ENCODE data around the gene PCED1B.

PCED1B gene

DNA sequence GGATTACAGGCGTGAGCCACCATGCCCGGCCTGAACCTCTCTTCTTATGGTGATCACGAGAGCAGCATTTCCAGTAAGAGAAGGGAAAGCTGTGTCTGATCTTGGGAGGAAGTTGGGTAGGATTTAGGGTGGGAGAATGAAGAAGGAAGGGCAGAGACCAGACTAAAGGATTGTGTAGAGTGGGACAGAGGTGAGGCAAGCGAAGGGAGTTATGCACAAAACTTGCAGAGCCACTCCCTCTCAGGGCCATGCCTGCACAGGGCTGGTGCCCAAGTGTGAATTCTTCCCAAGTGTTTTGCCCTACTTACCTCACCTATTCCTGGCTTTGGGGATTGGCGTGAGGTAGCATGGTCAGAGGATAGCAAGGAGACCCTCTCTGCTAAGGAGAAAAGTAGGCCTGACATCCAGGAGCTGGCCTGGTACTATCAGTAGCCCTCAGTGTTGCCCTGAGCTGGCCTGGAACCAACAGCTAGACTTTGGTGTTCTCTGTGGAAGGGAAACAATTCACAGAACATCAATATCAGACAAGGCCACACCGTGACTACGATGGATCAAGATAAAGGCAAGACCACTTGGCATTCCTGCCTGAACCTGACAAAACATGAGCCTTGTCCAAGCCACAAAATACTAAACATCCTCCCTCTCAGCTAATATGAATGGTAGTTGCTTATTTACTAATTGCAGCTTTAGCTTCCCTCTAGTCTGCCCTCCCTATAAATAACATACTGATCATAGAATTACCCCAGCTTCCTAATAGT lies 201.3 kb downstream of the PCED1B start:
- no peak for DNase-seq

DNA sequence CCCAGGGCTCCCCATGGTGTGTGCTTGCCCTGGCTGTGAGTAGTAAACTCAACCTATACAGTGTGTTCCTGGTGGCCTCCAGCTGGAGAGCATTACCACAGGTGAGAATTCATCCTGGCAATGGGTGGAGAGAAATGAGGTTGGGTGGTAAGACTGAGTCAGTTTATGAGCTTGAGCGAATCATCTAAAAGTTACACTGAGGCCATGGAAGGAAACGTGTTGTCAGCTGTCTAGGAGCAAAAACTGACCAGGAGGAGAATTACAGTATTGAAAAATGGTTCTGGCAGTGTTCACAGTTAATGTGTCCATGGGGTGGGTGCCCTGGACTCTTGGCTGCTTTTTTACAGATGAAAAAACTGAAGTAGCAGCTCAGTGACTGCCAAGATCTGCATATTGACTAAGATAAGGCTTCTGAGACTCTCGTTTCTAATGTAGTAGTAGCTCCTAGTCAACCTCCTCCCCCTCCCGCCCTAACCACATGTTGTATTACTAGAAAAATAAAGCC lies 202.3 kb downstream of the PCED1B start:
- DNase-seq = no peak

DNA sequence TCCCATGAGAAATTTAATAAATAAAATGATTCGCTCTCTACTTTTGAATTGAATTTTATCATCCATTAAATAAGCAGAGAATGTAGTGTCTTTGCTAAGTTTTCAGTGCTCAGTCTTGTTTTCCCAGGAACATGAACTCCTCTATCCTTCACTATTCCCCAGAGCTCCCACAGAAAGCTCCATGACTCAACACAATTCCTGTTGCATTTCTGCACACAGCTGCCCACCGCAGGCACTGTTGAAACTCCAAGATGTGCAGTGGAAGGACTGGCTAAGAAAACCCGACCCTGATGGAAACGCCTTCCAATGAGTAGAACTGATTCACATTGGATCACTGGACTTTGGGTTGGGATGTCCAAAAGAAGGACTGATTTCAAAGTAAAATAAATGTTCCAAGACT lies 202.8 kb downstream of the PCED1B start:
- no peak for DNase-seq

Measured in hippocampal formation (tissue), 2 donors.